ENCODE data around the gene POMC.
A peak's percentile ranks its signal among the peaks of the same experiment; 100 is the strongest.
"Not testable (repeated sequence)": the region's sequence is repeated elsewhere in the genome, so short reads cannot be mapped to it uniquely, and the experiment has no call there.

The POMC gene

DNA sequence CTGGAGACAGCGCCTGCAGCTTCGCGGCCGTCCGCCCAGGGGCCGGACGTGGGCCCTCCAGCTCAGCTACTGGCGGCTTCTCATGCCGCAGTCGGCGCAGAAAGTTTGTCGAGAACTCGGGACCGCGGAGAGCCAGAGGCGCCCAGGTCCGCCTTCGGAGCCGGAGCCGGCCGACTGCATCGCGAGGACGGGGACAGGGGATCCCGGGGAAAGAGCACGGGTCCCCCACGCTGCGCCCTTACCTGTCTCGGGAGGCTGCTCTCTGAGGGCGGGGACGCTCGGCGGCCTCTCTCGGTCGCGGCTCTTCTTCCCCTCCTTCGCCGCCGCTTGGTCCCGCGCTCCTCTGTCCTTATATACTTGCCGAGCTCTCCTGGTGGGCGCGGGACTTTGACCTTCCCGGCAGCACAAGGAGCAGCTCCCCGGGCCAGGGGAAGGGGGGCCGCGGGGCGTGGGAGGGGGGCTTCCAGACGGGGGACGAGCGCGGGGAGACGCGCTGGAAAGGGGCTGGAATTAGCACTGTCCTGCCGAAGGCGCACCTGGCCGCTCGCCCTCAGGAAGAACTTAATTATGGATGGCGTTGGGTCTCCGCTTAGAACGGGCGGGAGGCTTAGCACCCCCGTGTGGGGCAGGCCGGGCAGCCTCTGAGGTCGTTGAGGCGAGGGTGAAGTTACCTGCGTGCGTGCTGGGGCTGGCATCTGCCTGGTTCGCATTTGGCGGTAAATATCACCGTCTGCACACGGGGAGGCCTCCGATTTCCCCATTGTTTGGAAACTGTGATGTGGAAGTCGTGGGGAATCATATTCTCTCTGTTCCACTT lies at the start of gene POMC:
Gene POMC, minus strand, starts transcription at position 325 of the 817 bp plus-strand sequence. CDS start 3,808 bp downstream, outside the sequence.
- DNase-seq = peak; percentile 46

DNA sequence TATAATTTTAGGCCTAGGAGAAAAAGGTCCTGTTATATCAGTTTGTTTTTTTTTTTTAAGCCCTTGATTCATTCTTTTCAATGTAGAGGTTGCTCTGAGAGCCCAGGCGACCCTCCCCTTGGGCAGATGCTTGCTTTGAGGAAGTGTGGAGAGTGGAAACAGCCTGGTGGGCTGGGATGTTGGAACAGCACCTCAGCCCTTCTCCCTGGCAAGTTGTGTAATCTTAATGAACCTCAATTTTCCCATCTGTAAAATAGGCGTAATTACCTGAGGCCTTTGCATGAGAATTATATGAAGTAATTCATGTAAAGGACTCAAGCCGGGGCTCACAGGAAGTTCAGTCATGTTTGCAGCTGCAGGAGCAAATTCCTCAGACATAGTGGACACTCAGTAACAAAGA lies 49.7 kb upstream of the POMC start:
- no peak for DNase-seq

DNA sequence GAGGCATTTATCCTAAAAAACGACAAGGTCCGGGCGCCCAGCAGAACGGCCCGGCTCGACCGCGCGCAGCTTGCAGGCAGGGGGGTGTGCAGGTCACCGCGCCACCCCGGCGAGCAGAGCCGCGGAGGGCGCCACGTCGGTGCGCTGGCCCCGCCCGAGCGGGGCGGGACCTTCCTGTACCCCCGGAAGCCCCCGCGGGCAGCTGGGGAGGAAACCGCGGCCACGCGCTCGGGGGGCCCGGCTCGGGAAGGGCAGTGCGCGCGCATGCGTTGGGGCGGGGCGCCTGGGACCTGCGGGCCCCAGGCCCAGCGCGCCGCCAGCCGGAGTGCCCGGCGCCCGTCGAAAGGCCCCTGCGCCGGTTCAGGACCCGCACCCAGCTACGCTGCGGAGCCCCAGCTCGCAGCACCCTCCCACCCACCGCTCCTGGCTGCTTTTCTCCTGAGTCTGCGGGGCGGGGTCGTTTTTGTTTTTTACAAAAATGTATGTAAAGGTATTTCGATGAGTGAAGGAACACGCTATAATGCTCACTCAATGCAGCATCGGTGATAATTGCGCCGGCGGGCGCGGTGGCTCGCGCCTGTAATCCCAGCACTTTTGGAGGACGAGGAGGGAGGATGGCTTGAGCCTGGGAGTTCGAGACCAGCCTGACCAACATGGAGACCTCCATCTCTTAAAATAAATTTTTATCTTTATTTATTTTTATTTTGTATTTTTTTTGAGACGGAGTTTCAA lies 47.7 kb upstream of the POMC start:
- DNase-seq = peak; percentile 27

DNA sequence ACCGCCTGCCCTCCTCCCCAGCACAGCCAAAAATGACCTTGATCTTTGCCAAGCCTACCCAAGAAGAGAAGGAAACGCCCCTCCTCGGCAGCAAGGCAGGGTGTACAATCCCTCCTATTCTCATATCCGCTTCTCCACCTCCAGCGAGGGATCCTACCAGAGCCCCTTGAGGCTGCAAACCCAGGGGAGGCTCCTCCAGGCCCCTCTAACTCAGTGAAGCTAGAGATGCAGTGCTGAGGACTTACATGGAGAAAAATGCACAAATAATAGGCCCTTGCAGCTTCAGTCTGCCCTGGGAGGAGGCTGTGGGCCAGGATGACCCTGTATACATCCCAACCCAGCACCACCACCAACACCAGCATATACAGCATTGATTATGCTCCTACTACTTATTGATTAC lies 46.9 kb upstream of the POMC start:
- DNase-seq = no peak

DNA sequence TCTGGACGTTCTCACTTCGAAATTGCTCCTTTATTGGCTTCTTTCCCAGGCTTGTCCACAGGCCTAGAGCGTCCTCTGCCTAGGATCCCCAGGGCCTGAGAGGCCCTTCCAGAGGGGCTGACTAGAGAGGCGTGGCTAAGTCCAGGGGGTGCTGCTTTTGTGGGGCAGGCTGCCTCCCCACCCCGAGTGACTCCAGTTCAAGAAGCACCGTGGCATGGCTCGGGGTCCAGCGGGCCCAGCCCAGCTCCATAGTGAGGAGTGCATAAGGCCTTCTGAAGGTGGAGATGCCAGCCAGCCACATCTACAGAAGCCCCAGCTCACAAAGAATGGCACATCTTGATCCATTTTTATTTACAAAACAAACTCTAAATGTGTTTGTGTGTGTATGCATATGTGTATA lies 44.8 kb upstream of the POMC start:
- no peak for DNase-seq

DNA sequence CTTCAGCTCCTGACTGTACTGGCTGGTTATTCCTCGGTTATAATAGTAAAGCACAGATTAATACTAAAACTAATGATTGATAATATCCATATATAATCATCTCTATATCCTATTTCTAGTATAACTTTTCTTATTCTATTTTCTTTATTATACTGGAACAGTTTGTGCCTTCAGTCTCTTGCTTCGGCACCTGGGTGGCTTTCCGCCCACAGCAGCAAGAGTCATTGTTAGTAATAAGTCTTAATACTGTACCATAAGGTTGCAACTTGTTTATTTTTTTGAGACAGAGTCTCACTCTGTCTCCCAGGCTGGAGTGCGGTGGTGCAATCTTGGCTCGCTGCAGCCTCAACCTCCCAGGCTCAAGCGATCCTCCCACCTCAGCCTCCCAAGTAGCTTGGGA lies 42.5 kb upstream of the POMC start:
- DNase-seq = not testable (repeated sequence)

DNA sequence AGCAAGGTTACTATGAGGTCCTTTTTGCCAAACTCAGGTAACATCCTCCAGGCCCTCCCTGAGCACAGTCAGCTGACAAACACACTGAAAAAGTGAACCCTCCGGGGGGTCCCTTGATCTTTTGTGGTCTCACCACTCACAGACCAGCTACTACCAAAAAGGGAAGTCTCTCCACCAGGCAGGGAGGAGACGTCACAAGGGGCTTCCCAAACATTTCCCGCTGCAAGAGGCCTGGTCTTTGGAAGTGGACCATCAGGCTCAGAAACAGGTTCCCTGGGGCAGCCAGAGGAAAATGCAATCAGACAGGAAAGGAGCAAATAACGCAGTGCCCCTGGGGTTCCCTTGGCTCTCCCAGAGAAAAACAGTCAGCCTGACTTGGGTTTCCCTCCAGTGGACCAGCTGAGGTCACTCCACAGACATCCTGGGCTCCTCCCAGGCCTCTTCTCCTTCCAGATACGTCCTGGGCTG lies 38.7 kb upstream of the POMC start:
- no peak for DNase-seq

DNA sequence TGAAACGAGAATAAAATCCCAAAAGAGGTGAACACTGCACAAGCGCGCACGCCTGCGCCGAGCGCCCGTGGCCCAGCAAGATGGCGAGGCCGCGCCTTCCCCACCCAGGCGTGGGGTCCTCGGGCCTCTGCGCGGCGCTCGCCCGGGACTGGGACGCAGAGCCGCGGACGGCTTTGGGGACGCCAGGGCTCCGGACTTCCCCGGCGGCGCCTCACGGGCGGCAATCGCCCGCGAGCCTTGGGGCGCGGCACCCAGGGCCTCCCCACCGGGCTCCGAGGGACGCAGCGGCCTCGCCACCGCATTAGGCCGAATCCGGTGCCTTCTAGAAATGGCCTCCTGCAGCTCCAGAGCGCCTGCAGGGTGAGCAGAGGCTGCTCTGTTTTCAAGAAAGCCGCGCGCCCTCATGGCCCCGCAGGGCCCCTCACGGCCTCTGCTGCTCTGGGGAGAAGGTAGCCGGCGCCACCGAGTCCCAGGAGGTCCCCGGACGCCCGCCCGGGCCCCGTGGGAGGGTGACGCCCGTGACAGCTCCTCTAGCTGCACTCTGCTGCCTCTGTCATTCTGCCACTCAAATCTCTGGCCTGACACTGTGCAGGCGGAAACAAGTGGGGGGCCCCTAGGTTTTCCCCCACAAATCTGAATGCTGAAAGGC lies 35.9 kb upstream of the POMC start:
- DNase-seq = no peak

DNA sequence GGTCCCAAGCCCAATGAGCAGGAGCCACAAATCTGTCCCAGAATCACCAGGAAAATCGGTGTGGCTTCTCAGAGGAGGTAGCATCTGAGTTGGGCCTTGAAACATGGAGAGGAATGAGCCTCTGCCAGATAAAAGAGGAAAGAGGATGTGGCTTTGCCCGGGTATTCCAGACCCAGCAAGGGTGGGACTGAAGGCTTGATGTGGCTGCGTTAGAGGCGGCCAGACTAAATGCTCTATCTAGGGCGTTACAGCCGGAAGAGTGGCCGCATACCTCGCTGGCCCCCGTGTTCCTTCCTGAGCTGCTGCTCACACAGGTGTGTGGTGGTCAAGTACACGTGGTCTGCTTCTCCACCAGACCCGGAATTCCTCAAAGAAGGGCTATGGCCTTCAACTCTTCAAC lies 33.9 kb upstream of the POMC start:
- DNase-seq = no peak

DNA sequence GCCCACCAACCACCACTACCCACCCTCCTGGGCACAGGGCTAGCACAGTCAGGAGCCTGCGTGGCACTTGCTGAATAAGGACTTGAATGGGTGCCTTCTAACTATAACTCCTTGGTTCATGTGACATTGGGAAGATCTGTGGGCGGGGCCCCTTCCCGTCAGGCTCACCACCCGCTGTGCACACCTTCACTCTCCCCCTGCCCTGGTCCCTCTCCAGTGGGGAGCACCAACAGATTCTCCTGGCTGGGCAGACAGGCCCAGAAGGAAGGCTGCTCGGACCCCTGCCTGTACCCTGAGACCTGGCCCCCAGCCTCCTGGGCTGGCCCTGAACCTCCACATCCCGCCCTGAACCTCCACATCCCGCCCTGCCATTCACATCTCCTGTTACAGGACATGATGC lies 33.4 kb upstream of the POMC start:
- no peak for DNase-seq

DNA sequence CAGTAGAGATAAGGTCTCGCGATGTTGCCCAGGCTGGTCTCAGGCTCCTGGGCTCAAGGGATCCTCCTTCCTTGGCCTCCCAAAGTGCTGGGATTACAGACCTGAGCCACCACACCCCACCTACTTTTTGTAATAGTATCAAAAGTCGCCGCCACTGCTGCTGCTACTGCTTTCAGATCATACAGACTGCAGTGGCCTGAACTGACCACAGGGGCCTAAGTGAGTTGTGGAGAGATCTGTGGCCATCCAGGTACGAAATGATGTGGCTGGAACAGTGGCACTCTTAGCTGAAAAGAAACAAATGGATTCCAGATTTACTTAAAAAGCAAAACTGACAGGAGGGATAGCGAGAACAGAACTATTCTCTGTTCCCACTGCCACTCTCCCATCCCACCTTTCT lies 32.9 kb upstream of the POMC start:
- no peak for DNase-seq

DNA sequence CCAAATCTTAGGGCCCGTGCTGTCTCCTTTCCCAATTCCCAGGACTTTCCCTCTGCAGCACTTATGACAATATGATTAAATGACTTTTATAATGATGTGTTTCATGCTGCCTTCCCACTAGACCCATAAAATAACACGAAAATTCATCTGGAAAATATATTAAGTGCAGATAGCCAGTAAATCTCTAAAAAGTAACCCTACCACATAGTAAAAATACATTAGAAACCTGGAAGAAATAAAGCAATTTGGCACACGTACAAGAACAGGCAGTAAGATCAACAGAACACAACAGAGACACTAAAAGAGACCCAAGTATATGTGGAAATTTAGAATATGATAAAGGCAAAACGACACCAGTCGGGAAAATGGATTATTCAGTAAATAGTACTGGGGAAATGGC lies 30.2 kb upstream of the POMC start:
- no peak for DNase-seq

DNA sequence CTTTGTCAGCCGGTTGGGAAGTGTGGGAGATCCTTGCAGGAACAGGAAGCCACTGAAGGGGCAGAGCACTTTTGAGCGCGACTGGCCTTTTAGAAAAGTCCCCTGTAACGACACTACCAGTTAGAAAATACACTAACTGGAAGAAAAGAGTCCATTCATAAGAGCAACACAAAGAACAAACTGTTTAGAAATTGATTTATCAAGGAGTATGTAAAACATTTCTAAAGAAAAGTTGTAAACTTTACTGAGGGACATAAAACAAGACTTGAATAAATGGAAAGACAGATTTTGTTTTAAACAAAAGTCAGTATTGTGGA lies 29.8 kb upstream of the POMC start:
- no peak for DNase-seq

DNA sequence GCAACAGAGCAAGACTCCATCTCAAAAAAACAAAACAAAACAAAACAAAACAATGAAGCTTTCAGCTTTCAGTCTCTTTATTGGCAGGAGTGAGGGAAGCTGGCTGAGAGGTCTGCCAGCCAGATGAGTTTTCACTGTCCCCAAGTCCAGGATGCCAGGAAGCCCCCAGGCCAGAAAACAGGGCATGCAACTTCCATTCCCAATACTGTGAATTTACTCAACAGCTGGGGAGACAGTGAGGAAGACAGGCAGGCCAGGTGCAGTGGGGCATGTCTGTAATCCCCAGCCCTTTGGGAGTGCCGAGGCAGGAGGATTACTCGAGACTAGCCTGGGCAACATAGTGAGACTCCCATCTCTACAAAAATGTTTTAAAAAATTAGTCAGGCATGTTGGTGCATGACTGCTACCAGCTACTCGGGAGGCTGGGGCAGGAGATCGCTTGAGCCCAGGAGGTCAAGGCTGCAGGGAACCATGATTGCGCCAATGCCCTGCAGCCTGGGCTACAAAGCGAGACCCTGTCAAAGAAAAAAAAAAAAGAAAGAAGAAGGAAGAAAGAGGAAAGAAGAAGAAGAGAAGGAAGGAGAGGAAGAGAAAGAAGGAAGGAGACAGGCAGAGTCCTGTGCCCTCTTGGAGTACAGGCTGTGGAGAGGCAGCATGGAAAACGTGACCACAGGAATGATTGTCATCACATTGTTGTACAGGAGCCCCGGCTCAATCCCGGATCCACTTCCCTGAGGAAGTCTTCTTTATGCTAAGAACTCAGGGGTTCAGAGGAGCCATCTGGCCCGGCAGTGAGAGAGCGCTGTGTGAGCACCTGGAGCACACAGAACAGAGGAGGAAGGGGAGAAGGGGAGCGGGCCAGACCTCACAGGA lies 29.2 kb upstream of the POMC start:
- no peak for DNase-seq

DNA sequence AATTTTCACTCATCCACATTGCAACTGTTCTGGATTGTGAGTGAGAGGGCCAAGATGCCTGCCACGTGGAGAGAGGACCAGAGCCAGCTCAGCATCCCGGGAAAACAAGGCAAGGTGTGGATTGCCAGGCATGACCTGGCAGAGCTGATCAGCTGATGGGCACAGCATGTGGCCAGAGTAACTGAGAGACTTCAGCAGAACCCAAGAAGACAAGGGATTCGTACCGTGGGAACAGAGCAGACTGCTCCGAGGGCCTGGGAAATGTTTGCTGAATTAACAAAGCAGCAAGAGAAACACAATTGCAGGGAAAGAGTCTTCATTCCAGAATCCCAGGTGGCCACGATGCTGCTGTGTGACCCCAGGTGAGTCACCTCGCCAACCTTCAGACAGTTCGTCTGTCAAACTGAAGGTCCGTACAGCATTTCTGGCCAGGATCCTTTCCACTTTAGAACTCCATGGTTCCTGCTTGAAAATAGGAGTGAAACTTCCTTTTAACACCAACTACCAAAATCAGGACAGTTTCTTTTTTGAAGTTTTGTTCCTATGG lies 26.3 kb upstream of the POMC start:
- no peak for DNase-seq

DNA sequence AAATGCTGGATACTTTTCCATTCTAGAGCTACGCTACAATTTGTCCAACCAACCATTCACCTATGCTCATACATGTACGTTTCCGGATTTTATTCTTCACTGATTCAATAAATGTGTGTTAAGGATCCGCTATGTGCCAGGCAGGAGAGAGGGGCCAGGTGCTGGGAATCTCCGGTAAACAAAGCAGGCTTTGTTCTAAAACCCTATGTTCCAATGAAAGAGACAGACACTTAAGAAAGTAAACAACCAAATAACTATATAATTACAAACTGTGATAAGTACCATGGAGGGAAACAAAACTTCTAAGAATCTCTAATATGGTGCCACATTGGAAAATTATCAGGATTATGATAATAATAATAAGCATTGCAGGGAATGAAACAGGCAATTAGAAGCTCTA lies 22.2 kb upstream of the POMC start:
- DNase-seq = no peak

DNA sequence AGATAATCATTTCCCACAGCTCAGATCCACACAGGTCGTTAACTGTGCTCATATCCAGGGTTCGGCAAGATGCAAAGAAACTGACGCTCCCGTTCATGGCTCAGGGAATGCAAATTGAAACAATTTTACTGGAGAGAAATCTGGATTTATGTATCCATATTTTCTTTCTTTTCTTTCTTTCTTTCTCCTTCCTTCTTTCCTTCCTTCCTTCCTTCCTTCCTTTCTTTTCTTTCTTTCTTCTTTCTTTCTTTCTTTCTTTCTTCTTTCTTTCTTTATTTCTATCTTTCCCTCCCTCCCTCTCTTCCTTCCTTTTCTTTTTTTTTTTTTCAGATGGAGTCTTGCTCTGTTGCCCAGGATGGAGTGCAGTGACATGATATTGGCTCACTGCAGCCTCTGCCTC lies 20.0 kb upstream of the POMC start:
- no peak for DNase-seq

DNA sequence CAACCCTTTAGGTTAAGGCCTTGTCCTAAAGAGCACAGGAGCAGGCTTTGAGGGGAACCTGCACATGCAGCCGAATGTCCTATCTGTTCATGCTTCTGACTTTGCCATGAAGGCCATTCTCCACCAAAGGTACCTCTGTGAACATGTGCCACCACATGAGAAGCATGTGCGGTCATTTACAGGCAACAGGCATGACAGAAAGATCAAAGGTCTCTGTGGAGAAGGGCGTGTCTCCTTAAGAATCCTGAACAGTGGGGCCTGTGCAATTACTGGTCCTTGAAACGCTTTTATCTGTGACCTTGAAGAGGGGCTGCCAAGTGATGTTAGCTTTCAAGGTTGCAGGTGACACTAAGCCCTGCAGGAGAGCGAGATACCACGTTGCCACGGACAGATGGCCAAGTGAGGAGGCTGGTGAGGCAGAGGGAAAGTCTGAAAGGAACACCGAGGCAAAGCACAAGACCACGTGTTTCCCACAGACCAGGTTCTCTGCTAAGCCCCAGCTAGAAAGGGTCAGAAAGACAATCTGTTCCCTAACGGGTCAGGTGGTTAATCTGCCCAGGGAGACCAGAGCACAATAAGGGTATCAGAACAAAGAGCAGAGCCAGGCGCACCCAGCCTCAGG lies 19.5 kb upstream of the POMC start:
- no peak for DNase-seq

DNA sequence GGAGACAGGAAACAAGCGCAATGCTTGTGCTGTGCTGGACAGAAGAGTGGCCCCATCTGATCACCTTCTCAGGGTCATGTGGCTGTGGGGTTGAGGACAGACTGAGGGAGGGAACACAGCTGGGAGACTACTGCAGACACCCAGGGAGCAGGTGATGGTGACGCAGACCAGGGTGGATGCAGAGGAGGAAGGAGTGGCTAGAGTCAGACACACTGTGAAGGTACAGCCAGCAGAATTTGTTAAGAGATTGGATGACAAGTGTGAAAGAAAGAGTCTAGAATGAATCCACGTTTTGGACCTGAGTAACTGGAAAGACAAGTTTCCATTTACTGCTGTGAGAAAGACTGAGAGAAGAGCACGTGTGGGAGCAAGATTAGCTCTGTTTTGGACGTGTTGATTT lies 15.9 kb upstream of the POMC start:
- peak; percentile 91 for DNase-seq

DNA sequence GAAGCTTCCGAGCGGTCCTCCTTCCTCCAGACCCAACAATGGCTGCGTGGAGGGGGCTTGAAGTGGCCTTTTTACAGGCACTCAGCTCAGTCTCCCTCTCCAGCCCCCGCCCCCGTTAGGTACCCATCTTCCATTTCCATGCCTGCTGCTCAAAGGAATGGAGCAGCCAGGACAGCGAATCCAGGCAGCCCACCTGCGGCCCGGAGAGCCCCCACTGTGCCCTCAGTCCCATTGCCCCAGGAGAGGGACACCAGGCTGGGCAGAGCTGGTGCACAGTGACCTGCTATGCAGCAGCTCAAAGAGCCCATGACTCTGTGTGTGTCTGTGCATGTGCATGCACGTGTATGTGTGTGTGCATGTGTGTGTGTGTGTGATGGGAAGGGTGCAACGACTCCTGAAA lies 10.6 kb upstream of the POMC start:
- DNase-seq = no peak

DNA sequence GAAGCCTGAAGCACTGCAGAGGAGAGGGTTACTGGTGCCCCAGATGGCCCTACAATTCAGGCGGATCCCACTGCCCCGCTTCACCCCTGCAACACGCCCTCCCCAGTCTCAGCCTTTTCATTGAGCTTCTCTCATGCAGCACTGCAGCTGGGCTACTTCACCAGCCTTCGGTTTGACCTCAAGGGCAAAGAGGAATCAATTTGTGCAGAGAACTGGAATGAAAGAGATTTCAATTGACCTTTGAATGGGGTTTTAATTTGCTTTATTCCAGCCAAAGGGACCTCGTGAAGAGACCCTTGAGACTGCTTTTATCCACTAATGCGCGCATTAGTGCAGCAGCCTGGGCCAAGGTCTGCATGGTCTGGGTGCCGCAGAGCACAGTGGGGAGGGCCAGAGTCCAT lies 8.8 kb upstream of the POMC start:
- DNase-seq = no peak

DNA sequence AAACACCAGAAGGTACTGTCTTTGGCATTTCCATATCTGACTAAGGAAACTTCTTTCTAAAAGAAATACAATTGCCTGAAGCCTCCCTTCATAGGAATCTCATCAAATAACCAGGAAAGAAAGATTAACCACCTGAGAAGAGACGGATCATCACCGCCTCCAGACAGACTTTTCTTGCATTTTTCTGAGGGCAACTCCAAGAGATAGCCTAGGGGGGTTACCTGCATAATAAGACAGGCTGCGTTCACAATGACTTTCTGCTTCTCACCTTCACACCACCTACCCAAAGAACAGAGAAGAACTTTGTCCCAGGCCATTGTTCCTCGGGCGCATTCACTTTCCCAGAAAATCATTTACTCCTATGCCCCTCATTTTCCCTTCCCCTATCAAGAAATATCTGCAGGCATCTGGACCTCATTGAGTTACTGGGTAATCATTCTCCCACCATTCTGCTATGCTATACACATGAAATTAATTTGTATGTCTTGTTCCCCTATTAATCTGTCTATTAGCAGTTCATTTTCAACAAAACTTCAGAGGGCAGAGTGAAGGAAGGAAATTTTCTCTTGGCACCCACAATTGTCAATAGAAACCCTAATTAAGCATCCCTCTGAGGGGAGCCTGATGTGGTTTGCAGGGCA lies 8.3 kb upstream of the POMC start:
- DNase-seq = no peak
